Astrocyte (in vitro differentiated cells and primary cell): ENCODE measurements around the gene VWA5B1. TPM values are rescaled to one million over a fixed set of nuclear protein-coding genes. Genes with fewer than 3 reads are reported as not detected.

ENCODE experiments used
- DNase-seq: peaks from one replicate; pipeline ENCODE4 v3.0.0-alpha.2; 2010; ENCODE audit warnings: low read depth
- FAIRE-seq: peaks from 2 replicates; lab custom pipeline; 2011; peaks lifted over from hg19 to GRCh38; lab: Jason Lieb, UNC
- H2AFZ ChIP-seq: 2 replicates; pipeline ENCODE4 v1.6.0; 2012; ENCODE audit warnings: low read depth, low read length, inconsistent platforms
- H3K27ac ChIP-seq: 2 replicates; pipeline ENCODE4 v1.5.1; 2011; ENCODE audit warnings: low read depth, low read length, inconsistent platforms
- H3K27me3 ChIP-seq: 2 replicates; pipeline ENCODE4 v1.6.0; 2011; ENCODE audit warnings: low read length, inconsistent platforms; ENCODE audit not compliant: insufficient read depth
- H3K36me3 ChIP-seq: 2 replicates; pipeline ENCODE4 v1.5.1; 2011; ENCODE audit warnings: low read length, inconsistent platforms; ENCODE audit not compliant: insufficient read depth
- H3K4me1 ChIP-seq: 2 replicates; pipeline ENCODE4 v1.5.1; 2011; ENCODE audit warnings: low read length, inconsistent platforms; ENCODE audit not compliant: insufficient read depth
- H3K4me2 ChIP-seq: 2 replicates; pipeline ENCODE4 v1.6.0; 2012; ENCODE audit warnings: low read length, inconsistent platforms
- H3K4me3 ChIP-seq: 2 replicates; pipeline ENCODE4 v1.5.1; 2011; ENCODE audit warnings: low read depth, mild to moderate bottlenecking, low read length, inconsistent platforms; ENCODE audit not compliant: insufficient read depth
- H3K79me2 ChIP-seq: 2 replicates; pipeline ENCODE4 v1.6.0; 2012; ENCODE audit warnings: mild to moderate bottlenecking, low read length, inconsistent platforms; ENCODE audit not compliant: insufficient read depth
- H3K9ac ChIP-seq: 2 replicates; pipeline ENCODE4 v1.6.0; 2012; ENCODE audit warnings: mild to moderate bottlenecking, low read length, inconsistent platforms
- H3K9me3 ChIP-seq: 2 replicates; pipeline ENCODE4 v1.5.1; 2012; ENCODE audit warnings: low read depth, mild to moderate bottlenecking, low read length, inconsistent platforms; ENCODE audit not compliant: insufficient read depth
- H4K20me1 ChIP-seq: 2 replicates; pipeline ENCODE4 v1.6.0; 2012; ENCODE audit warnings: low read length, inconsistent platforms; ENCODE audit not compliant: insufficient read depth
- H3K27ac Mint-ChIP-seq: one replicate; pipeline ENCODE4 v1.8.0; 2021; ENCODE audit warnings: mild to moderate bottlenecking, mixed read lengths; ENCODE audit not compliant: unreplicated experiment
- H3K27me3 Mint-ChIP-seq: one replicate; pipeline ENCODE4 v1.8.0; 2021; ENCODE audit warnings: low read depth, mixed read lengths; ENCODE audit not compliant: unreplicated experiment
- H3K36me3 Mint-ChIP-seq: one replicate; pipeline ENCODE4 v1.8.0; 2021; ENCODE audit warnings: low read depth, mixed read lengths; ENCODE audit not compliant: unreplicated experiment
- H3K4me1 Mint-ChIP-seq: one replicate; pipeline ENCODE4 v1.8.0; 2021; ENCODE audit warnings: low read depth, mixed read lengths; ENCODE audit not compliant: unreplicated experiment
- H3K4me3 Mint-ChIP-seq: one replicate; pipeline ENCODE4 v1.8.0; 2021; ENCODE audit warnings: mild to moderate bottlenecking, moderate library complexity, mixed read lengths; ENCODE audit not compliant: unreplicated experiment
- H3K9me3 Mint-ChIP-seq: one replicate; pipeline ENCODE4 v1.8.0; 2021; ENCODE audit warnings: mild to moderate bottlenecking, mixed read lengths; ENCODE audit not compliant: unreplicated experiment
- CTCF ChIP-seq: IDR thresholded peaks from 2 replicates; pipeline ENCODE4 v1.5.1; 2011; ENCODE audit warnings: low read depth, mild to moderate bottlenecking, inconsistent platforms, low read length, moderate library complexity; ENCODE audit not compliant: insufficient read depth
- EZH2 ChIP-seq: IDR thresholded peaks from 2 replicates; pipeline ENCODE4 v1.6.1; 2012; ENCODE audit warnings: mild to moderate bottlenecking, low read length, inconsistent platforms; ENCODE audit not compliant: insufficient read depth
- total RNA-seq: library from RNA; stranded (reverse); gene quantifications from 2 replicates; pipeline ENCODE4 v1.2.1, GENCODE V29; 2021

Gene VWA5B1
- total RNA-seq, 1 donor from 2014 or later, result not detected

GRCh38 chr1:20322825-20323612 is 32.3 kb downstream of the VWA5B1 start:
- Mint-ChIP-seq H3K27me3 (peaks cover 53% of the 10 kb centered on the region), H3K9me3 (peaks cover 1% of the 10 kb centered on the region), H3K36me3 (no peaks in the 10 kb centered on the region), H3K4me3 (no peak overlapping the region), H3K4me1 (peaks cover 25% of the 10 kb centered on the region), H3K27ac (no peak overlapping the region)
- Histone ChIP-seq H4K20me1 (no peaks in the 10 kb centered on the region), H3K27ac (peak overlapping the region; percentile 75), H3K4me1 (peaks cover 19% of the 10 kb centered on the region), H3K36me3 (no peaks in the 10 kb centered on the region), H2AFZ (no peak overlapping the region), H3K27me3 (no peaks in the 10 kb centered on the region), H3K9ac (peak overlapping the region; percentile 29), H3K9me3 (no peaks in the 10 kb centered on the region), H3K79me2 (no peaks in the 10 kb centered on the region), H3K4me3 (no peak overlapping the region), H3K4me2 (peak overlapping the region; percentile 55)
- DNase-seq (peak; percentile 89), FAIRE-seq (no peak)
- no peak for TF ChIP-seq EZH2
- no peak for TF ChIP-seq CTCF

DNA sequence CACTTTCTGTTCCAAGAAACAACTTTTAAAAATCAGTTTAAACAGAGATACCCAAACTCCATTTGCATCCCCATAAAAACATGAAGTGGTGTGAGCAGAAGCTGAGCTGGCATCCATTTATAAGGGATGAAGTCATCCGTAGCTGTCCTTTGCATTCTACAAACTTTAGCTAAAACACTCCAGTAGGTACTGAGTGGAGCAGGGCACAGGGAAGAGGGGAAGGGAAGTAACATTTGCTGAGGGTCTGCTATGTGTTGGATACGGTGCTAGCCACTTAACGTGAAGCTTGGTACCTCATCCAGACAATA is 32.9 kb downstream of the VWA5B1 start:
- TF ChIP-seq CTCF, result no peak
- no peak for TF ChIP-seq EZH2
- H3K27me3 Mint-ChIP-seq, result peaks cover 55% of the 10 kb centered on the region

GRCh38 chr1:20324704-20325406 is 34.2 kb downstream of the VWA5B1 start:
- no peak overlapping the region for H3K4me2 ChIP-seq
- no peak overlapping the region for H3K27ac Mint-ChIP-seq
- H3K79me2 ChIP-seq, result no peaks in the 10 kb centered on the region
- no peak overlapping the region for H3K27ac ChIP-seq
- H3K4me3 Mint-ChIP-seq, result no peak overlapping the region
- H3K9ac ChIP-seq, result no peak overlapping the region
- no peaks in the 10 kb centered on the region for H3K36me3 ChIP-seq
- H3K27me3 ChIP-seq, result no peaks in the 10 kb centered on the region
- no peaks in the 10 kb centered on the region for H3K36me3 Mint-ChIP-seq
- TF ChIP-seq CTCF, result no peak
- no peak for TF ChIP-seq EZH2
- no peak overlapping the region for H3K4me3 ChIP-seq
- peaks cover 19% of the 10 kb centered on the region for H3K4me1 ChIP-seq
- H3K4me1 Mint-ChIP-seq, result peaks cover 15% of the 10 kb centered on the region
- peaks cover 1% of the 10 kb centered on the region for H3K9me3 Mint-ChIP-seq
- no peaks in the 10 kb centered on the region for H3K9me3 ChIP-seq
- DNase-seq, result no peak
- no peaks in the 10 kb centered on the region for H4K20me1 ChIP-seq
- H2AFZ ChIP-seq, result no peak overlapping the region
- no peak for FAIRE-seq
- H3K27me3 Mint-ChIP-seq, result peaks cover 57% of the 10 kb centered on the region

More for the DNA sequence above, 32.9 kb downstream of the VWA5B1 start:
- no peaks in the 10 kb centered on the region for H3K9me3 ChIP-seq
- peak; percentile 15 for DNase-seq
- H3K27ac ChIP-seq, result peak overlapping the region; percentile 75
- H3K79me2 ChIP-seq, result no peaks in the 10 kb centered on the region
- no peak for FAIRE-seq
- no peaks in the 10 kb centered on the region for H4K20me1 ChIP-seq
- Mint-ChIP-seq H3K4me3 (no peak overlapping the region), H3K27ac (no peak overlapping the region), H3K9me3 (peaks cover 1% of the 10 kb centered on the region), H3K36me3 (no peaks in the 10 kb centered on the region), H3K4me1 (peaks cover 23% of the 10 kb centered on the region)
- H2AFZ ChIP-seq, result no peak overlapping the region
- peaks cover 19% of the 10 kb centered on the region for H3K4me1 ChIP-seq
- peak overlapping the region; percentile 29 for H3K9ac ChIP-seq
- peak overlapping the region; percentile 55 for H3K4me2 ChIP-seq
- no peaks in the 10 kb centered on the region for H3K27me3 ChIP-seq
- H3K4me3 ChIP-seq, result no peak overlapping the region
- no peaks in the 10 kb centered on the region for H3K36me3 ChIP-seq
